ENCODE results near the gene RUBCN.

- TF ChIP-seq EZH2phosphoT487 (IDR thresholded peaks at IDR 0.05; ENCODE audit: borderline replicate concordance, low read length) (no peak), CTCF (IDR thresholded peaks at IDR 0.05; ENCODE audit: low read depth, low read length, poor library complexity, severe bottlenecking) (no peak)
Measured at GRCh38 chr3:197701841-197702240, 34.9 kb downstream of the RUBCN start.

All from DOHH2 (cell line).